DND-41 (cell line): ENCODE data around the gene SIPA1.

Experiments used
- ATAC-seq: fragments of 200-7000 bp; cut with Tn5 transposase; 3 replicates; pipeline ENCODE4 v1.9.1; 2021; ENCODE audit warnings: low read depth; ENCODE audit not compliant: insufficient read depth
- DNase-seq: peaks from one replicate; pipeline ENCODE4 v3.0.0-alpha.2; 2020
- H2AFZ ChIP-seq: 2 replicates; pipeline ENCODE4 v1.6.0; 2012; ENCODE audit warnings: low read depth, low read length
- H3K27ac ChIP-seq: 2 replicates; pipeline ENCODE4 v1.5.1; 2012; ENCODE audit warnings: low read length, inconsistent platforms
- H3K27me3 ChIP-seq: fragments of 200-600 bp; sonication (generic); 2 replicates; pipeline ENCODE4 v1.6.0; 2012; ENCODE audit warnings: low read length, mild to moderate bottlenecking, inconsistent platforms; ENCODE audit not compliant: insufficient read depth, poor library complexity
- H3K36me3 ChIP-seq: 2 replicates; pipeline ENCODE4 v1.5.1; 2012; ENCODE audit warnings: low read length, inconsistent platforms; ENCODE audit not compliant: insufficient read depth
- H3K4me1 ChIP-seq: 2 replicates; pipeline ENCODE4 v1.5.1; 2012; ENCODE audit warnings: mild to moderate bottlenecking, low read length; ENCODE audit not compliant: insufficient read depth
- H3K4me2 ChIP-seq: 2 replicates; pipeline ENCODE4 v1.6.0; 2012; ENCODE audit warnings: mild to moderate bottlenecking, moderate library complexity, low read length, inconsistent platforms; ENCODE audit not compliant: insufficient read depth
- H3K4me3 ChIP-seq, 2 experiments: fragments of 200-600 bp in 1 of 2; shearing (Covaris generic) in 1 of 2; 2 replicates each; pipeline ENCODE4 v1.5.1; 2012 to 2016; ENCODE audit warnings: inconsistent platforms in 2 of 2, low read length in 2 of 2, mild to moderate bottlenecking in 2 of 2, low read depth in 1 of 2, moderate library complexity in 1 of 2
- H3K79me2 ChIP-seq: 2 replicates; pipeline ENCODE4 v1.6.0; 2012; ENCODE audit warnings: low read length, inconsistent platforms; ENCODE audit not compliant: insufficient read depth
- H3K9ac ChIP-seq: 2 replicates; pipeline ENCODE4 v1.6.0; 2012; ENCODE audit warnings: low read depth, mild to moderate bottlenecking, inconsistent platforms, low read length, moderate library complexity
- H3K9me3 ChIP-seq: 2 replicates; pipeline ENCODE4 v1.5.1; 2012; ENCODE audit warnings: low read length, moderate library complexity, mild to moderate bottlenecking, inconsistent platforms; ENCODE audit not compliant: insufficient read depth, severe bottlenecking
- H4K20me1 ChIP-seq: 2 replicates; pipeline ENCODE4 v1.6.0; 2012; ENCODE audit warnings: low read length; ENCODE audit not compliant: insufficient read depth
- EZH2 ChIP-seq: IDR thresholded peaks from 3 replicates; pipeline ENCODE4 v1.6.1; 2012; ENCODE audit warnings: borderline replicate concordance, low read depth, mild to moderate bottlenecking, moderate library complexity, low read length, inconsistent platforms; ENCODE audit not compliant: severe bottlenecking
- TF ChIP-seq, protein P1 (sequence below): IDR thresholded peaks from 2 replicates; pipeline ENCODE4 v1.5.1; 2012; ENCODE audit warnings: borderline replicate concordance, low read length, moderate library complexity, mild to moderate bottlenecking; ENCODE audit not compliant: poor library complexity, severe bottlenecking; ENCODE audit errors: extremely low read depth

SIPA1 gene

DNA sequence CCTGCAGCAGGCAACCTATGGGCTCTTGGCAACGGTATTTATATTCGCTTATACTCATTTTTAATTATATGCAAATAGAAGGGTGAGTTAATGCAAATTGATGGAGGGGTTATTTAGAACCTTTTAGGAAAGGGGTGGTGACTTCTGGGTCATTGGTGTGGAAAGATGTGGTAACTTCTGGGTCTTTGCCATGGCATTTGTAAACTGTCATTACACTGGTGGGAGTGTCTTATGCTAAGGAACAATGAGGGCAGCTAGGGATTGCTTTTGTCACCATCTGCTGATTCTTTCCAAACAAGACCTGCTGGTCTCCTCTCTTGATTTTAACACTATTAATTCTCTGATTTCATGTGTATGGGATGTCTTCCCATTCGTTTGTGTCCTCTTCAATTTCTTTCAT is 62.5 kb downstream of the SIPA1 start:
- ATAC-seq (no peak), DNase-seq (no peak)
- Histone ChIP-seq H3K9ac (no peak overlapping the region), H3K4me2 (no peak overlapping the region), H3K36me3 (no peaks in the 10 kb centered on the region), H2AFZ (no peak overlapping the region), H3K79me2 (no peaks in the 10 kb centered on the region), H3K27ac (no peak overlapping the region), H4K20me1 (no peaks in the 10 kb centered on the region), H3K27me3 (no peaks in the 10 kb centered on the region), H3K4me3 (no peak overlapping the region), H3K9me3 (peaks cover 3% of the 10 kb centered on the region), H3K4me1 (no peaks in the 10 kb centered on the region)
- TF ChIP-seq EZH2, result no peak
- TF ChIP-seq, protein P1, sequence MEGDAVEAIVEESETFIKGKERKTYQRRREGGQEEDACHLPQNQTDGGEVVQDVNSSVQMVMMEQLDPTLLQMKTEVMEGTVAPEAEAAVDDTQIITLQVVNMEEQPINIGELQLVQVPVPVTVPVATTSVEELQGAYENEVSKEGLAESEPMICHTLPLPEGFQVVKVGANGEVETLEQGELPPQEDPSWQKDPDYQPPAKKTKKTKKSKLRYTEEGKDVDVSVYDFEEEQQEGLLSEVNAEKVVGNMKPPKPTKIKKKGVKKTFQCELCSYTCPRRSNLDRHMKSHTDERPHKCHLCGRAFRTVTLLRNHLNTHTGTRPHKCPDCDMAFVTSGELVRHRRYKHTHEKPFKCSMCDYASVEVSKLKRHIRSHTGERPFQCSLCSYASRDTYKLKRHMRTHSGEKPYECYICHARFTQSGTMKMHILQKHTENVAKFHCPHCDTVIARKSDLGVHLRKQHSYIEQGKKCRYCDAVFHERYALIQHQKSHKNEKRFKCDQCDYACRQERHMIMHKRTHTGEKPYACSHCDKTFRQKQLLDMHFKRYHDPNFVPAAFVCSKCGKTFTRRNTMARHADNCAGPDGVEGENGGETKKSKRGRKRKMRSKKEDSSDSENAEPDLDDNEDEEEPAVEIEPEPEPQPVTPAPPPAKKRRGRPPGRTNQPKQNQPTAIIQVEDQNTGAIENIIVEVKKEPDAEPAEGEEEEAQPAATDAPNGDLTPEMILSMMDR, result no peak
